Measurements from ENCODE around the gene SRC.

SRC gene

GRCh38 chr20:37424062-37424851, 78.3 kb downstream of the SRC start:
- no peak for TF ChIP-seq Cebpa-rat (IDR thresholded peaks at IDR 0.05)
- Histone ChIP-seq H3K9ac (no peak overlapping the region), H4K20me1 (no peaks in the 10 kb centered on the region), H3K4me2 (no peak overlapping the region), H3K27ac (no peak overlapping the region), H3K4me1 (peaks cover 12% of the 10 kb centered on the region), H3K27me3 (no peaks in the 10 kb centered on the region), H3K4me3 (no peak overlapping the region), H3K36me3 (no peaks in the 10 kb centered on the region), H3K9me3 (no peaks in the 10 kb centered on the region)

DNA sequence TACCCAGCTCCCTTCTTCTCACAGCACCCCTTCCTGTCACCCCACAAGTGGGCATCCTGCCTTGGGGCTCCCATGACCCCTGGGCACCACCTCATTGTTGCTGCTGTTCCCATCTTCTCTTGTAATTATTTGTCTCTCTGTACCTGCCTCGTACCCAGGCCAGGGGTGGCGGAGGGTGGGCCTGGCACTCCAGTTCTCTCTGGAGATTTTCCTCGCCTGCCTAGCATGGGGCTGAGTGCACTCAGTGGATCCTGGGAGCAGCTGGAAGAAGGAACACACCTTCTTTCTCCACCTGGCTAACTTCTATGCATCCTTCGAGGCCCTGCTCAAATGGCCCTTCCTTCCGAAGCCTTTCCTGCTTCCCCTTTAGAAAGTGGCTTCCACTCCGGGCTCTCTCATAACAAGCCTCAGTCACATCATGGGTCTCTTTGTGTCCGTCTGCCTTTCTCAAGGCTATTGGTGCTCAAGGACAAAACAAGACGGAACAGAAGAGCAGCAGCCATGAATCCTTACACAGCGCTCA, 79.2 kb downstream of the SRC start:
- H3K4me1 ChIP-seq, result peaks cover 12% of the 10 kb centered on the region
- H3K27me3 ChIP-seq, result no peaks in the 10 kb centered on the region
- H3K4me2 ChIP-seq, result no peak overlapping the region
- no peak overlapping the region for H3K4me3 ChIP-seq
- no peak for TF ChIP-seq Cebpa-rat (IDR thresholded peaks at IDR 0.05)
- H3K27ac ChIP-seq, result no peak overlapping the region
- H4K20me1 ChIP-seq, result no peaks in the 10 kb centered on the region
- H3K9me3 ChIP-seq, result no peaks in the 10 kb centered on the region
- H3K9ac ChIP-seq, result no peak overlapping the region
- H3K36me3 ChIP-seq, result no peaks in the 10 kb centered on the region

GRCh38 chr20:37426106-37426505, 80.2 kb downstream of the SRC start:
- Histone ChIP-seq H3K4me1 (peaks cover 11% of the 10 kb centered on the region), H3K9ac (no peak overlapping the region), H3K4me2 (no peak overlapping the region), H3K27me3 (no peaks in the 10 kb centered on the region), H3K27ac (no peak overlapping the region), H3K36me3 (no peaks in the 10 kb centered on the region), H3K9me3 (no peaks in the 10 kb centered on the region), H4K20me1 (no peaks in the 10 kb centered on the region), H3K4me3 (no peak overlapping the region)
- TF ChIP-seq Cebpa-rat (IDR thresholded peaks at IDR 0.05), result no peak

DNA sequence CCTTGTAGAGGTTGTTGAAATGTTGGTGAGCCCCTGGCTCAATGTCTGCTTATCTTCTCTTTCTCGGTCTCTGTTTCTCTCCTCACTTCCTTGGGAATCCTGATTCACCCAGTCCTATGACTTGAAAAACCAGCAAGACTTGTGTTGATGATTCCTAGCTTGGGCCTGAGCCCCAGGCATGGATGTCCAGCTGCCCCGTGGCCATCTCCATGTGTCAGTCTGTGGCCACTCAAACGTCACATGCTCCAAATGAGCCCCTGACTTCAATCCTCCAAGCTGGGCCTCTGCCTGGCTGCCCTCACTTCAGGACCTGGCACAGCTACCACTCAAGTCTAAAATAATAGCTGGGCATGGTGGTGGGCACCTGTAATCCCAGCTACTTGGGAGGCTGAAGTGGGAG, 81.0 kb downstream of the SRC start:
- TF ChIP-seq Cebpa-rat (IDR thresholded peaks at IDR 0.05), result no peak
- H3K27me3 ChIP-seq, result no peaks in the 10 kb centered on the region
- H3K4me1 ChIP-seq, result peaks cover 3% of the 10 kb centered on the region

DNA sequence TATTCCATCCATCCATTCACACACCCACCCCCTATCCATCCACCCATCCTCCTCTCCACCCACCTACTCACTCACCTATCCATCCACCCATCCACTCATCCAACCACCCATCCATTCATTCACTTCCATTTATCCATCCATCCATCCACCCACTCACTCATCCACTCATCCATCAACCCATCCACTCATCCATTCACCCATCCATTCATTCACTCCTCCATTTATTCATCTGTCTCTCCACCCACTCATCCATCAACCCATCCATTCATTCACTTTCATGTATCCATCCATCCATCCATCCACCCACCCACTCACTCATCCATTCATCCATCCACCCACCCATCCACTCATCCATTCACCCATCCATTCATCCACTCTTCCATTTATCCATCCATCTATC, 84.1 kb downstream of the SRC start:
- Histone ChIP-seq H3K27me3 (no peaks in the 10 kb centered on the region), H3K27ac (no peak overlapping the region)

More for the DNA sequence above, 81.0 kb downstream of the SRC start:
- H3K36me3 ChIP-seq, result no peaks in the 10 kb centered on the region
- no peak overlapping the region for H3K27ac ChIP-seq
- H4K20me1 ChIP-seq, result no peaks in the 10 kb centered on the region
- H3K4me2 ChIP-seq, result no peak overlapping the region
- no peak overlapping the region for H3K9ac ChIP-seq
- no peaks in the 10 kb centered on the region for H3K9me3 ChIP-seq
- no peak overlapping the region for H3K4me3 ChIP-seq

GRCh38 chr20:37430778-37431460, 85.0 kb downstream of the SRC start:
- H4K20me1 ChIP-seq, result no peaks in the 10 kb centered on the region
- H3K4me2 ChIP-seq, result no peak overlapping the region
- no peak overlapping the region for H3K4me3 ChIP-seq
- no peaks in the 10 kb centered on the region for H3K36me3 ChIP-seq
- no peak overlapping the region for H3K27ac ChIP-seq
- H3K9me3 ChIP-seq, result no peaks in the 10 kb centered on the region
- H3K4me1 ChIP-seq, result peaks cover 8% of the 10 kb centered on the region
- TF ChIP-seq Cebpa-rat (IDR thresholded peaks at IDR 0.05), result no peak
- no peaks in the 10 kb centered on the region for H3K27me3 ChIP-seq
- no peak overlapping the region for H3K9ac ChIP-seq

More for the DNA sequence above, 84.1 kb downstream of the SRC start:
- H3K9me3 ChIP-seq, result no peaks in the 10 kb centered on the region
- H3K4me2 ChIP-seq, result no peak overlapping the region
- no peak for TF ChIP-seq Cebpa-rat (IDR thresholded peaks at IDR 0.05)
- H3K4me1 ChIP-seq, result peaks cover 8% of the 10 kb centered on the region
- H4K20me1 ChIP-seq, result no peaks in the 10 kb centered on the region
- no peaks in the 10 kb centered on the region for H3K36me3 ChIP-seq
- H3K4me3 ChIP-seq, result no peak overlapping the region
- no peak overlapping the region for H3K9ac ChIP-seq

DNA sequence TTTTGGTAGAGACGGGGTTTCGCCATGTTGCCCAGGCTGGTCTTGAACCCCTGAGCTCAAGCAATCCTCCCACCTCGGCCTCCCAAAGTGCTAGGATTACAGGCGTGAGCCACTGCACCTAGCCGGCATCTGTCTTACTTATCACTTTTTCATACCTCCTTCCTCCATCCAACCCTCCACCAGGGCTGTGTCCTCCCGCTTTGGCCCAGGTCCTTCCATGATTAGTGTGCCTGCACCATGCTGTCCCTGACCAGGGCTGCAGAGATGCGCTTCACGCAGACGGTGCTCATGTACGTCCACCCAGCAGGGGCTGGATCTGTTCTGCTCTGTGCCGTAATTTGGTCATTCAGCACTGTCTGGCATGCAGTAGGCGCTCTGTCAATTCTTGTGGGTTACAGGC, 85.8 kb downstream of the SRC start:
- no peaks in the 10 kb centered on the region for H3K36me3 ChIP-seq
- H3K4me1 ChIP-seq, result peaks cover 8% of the 10 kb centered on the region
- H3K4me3 ChIP-seq, result no peak overlapping the region
- no peak overlapping the region for H3K9ac ChIP-seq
- H3K27me3 ChIP-seq, result no peaks in the 10 kb centered on the region
- no peak overlapping the region for H3K4me2 ChIP-seq
- H3K27ac ChIP-seq, result no peak overlapping the region
- no peaks in the 10 kb centered on the region for H4K20me1 ChIP-seq
- TF ChIP-seq Cebpa-rat (IDR thresholded peaks at IDR 0.05), result no peak
- H3K9me3 ChIP-seq, result no peaks in the 10 kb centered on the region

GRCh38 chr20:37432606-37433005, 86.7 kb downstream of the SRC start:
- H4K20me1 ChIP-seq, result no peaks in the 10 kb centered on the region
- peaks cover 13% of the 10 kb centered on the region for H3K4me1 ChIP-seq
- no peak for TF ChIP-seq Cebpa-rat (IDR thresholded peaks at IDR 0.05)
- H3K27ac ChIP-seq, result no peak overlapping the region
- no peaks in the 10 kb centered on the region for H3K36me3 ChIP-seq
- no peak overlapping the region for H3K9ac ChIP-seq
- no peaks in the 10 kb centered on the region for H3K9me3 ChIP-seq
- H3K4me3 ChIP-seq, result no peak overlapping the region
- H3K27me3 ChIP-seq, result no peaks in the 10 kb centered on the region
- H3K4me2 ChIP-seq, result no peak overlapping the region

- Histone ChIP-seq H3K4me3 (no peak overlapping the region), H3K27me3 (no peaks in the 10 kb centered on the region), H4K20me1 (no peaks in the 10 kb centered on the region), H3K4me2 (no peak overlapping the region), H3K27ac (no peak overlapping the region), H3K9me3 (no peaks in the 10 kb centered on the region), H3K9ac (no peak overlapping the region), H3K36me3 (no peaks in the 10 kb centered on the region), H3K4me1 (peaks cover 35% of the 10 kb centered on the region)
- TF ChIP-seq Cebpa-rat (IDR thresholded peaks at IDR 0.05), result no peak
Observed at GRCh38 chr20:37435607-37436006, 89.7 kb downstream of the SRC start.

- Histone ChIP-seq H3K4me3 (no peak overlapping the region), H3K27me3 (no peaks in the 10 kb centered on the region), H3K36me3 (no peaks in the 10 kb centered on the region), H3K9me3 (no peaks in the 10 kb centered on the region), H3K27ac (no peak overlapping the region), H3K4me1 (peaks cover 35% of the 10 kb centered on the region), H3K4me2 (no peak overlapping the region), H3K9ac (no peak overlapping the region), H4K20me1 (no peaks in the 10 kb centered on the region)
- no peak for TF ChIP-seq Cebpa-rat (IDR thresholded peaks at IDR 0.05)
Observed at GRCh38 chr20:37436527-37437186, 90.7 kb downstream of the SRC start.

Data from BLaER1 (cell line).